Measurements from ENCODE around the gene AIMP1.

- TF ChIP-seq CTCF (IDR thresholded peaks at IDR 0.05), result no peak
- TF ChIP-seq POLR2A (IDR thresholded peaks at IDR 0.05), result no peak
Measured at GRCh38 chr4:106371161-106371560, 54.8 kb downstream of the AIMP1 start.
